K562 treated with DMSO at 1 percent for 12 hours (cell line): ENCODE results near the gene IKZF3. TPM values are rescaled to one million over a fixed set of nuclear protein-coding genes. Genes with fewer than 3 reads are reported as not detected.

ENCODE experiments used
- total RNA-seq: library from RNA; unstranded; fragments of 300-600 nt; gene quantifications from 2 replicates; pipeline ENCODE4 v1.2.3, GENCODE V29; 2022; ENCODE audit not compliant: insufficient read depth

IKZF3 gene
- 0.47 TPM in 1 of 2 replicates, not detected in the other for total RNA-seq

DNA sequence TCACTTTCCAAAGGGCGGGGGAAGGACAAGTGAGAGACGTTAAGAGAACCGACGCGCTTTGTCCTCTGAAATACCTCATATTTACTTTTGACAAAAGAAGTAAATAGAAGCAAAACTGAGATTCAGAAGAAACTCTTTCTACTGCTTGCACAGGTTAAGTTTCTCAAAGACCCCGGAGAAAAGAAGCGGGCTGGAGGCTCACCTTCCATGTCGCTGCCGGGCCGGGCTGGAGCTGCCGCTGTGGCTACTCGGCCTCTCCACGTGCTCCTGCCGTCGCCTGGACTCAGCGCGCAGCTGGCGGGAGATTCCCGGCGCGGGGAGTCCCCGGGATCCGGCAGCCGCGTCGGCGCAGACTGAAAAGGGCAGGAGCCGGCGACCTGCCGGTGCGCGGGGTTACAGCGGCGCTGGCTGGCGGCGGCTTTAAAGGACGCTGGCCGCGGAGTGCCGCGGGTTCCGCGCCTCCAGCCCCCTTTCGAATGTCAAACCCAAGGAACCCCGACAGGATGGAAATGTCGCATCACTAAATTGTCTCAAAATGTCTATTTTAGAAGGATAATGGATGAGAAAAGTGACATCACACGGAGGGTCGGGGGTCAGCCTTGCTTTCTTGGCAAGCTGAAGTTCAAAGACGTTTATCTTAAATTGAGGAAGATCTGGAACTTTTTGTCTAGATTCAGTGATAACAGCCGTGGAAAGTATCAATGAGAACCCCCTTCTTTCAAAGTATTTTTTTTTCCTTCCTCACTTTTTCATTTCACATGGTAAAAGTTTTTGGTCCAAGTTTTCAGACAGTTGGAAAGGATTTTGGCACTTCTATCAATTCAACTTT lies at the start of gene IKZF3:
IKZF3 (minus strand) TSS at position 395 of the 829 bp plus-strand sequence; CDS start at position 209, 186 bp downstream.

DNA sequence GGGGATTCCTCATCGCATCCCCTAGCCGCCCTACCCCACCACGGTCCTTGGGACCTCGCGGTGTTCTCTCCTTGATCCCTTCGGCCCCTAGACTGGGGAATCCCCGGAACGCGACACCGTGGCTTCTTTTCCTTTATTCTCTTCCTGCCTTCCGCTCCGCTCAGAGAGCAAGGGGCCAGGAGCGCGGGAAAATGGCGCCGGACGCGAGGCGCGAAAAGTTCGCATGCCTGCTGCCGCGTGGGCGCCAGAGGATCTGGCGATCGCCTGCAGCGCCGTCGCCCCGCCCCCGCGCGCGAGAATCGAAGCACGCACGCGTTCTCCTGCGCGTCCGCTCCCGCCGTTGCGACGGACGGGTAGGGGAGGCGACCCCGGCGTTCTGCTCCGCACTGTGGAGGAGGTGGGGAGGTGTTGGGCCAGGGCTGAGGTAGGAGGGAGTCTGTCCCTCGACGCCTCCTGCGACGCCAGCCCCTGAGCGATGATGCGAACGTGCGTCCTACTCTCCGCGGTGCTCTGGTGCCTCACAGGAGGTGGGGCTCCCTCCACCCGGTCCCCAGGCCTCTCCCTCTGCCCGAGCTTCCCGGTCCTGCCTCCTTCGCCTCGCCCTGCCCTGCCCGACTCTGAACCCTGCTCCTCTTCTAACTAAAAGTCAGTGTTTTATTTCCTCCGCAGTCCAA lies 3.9 kb upstream of the IKZF3 start, which contains the start of gene ZPBP2:
ZPBP2 (plus strand) TSS at position 323 of the 674 bp plus-strand sequence; CDS start at position 476, 153 bp downstream.

DNA sequence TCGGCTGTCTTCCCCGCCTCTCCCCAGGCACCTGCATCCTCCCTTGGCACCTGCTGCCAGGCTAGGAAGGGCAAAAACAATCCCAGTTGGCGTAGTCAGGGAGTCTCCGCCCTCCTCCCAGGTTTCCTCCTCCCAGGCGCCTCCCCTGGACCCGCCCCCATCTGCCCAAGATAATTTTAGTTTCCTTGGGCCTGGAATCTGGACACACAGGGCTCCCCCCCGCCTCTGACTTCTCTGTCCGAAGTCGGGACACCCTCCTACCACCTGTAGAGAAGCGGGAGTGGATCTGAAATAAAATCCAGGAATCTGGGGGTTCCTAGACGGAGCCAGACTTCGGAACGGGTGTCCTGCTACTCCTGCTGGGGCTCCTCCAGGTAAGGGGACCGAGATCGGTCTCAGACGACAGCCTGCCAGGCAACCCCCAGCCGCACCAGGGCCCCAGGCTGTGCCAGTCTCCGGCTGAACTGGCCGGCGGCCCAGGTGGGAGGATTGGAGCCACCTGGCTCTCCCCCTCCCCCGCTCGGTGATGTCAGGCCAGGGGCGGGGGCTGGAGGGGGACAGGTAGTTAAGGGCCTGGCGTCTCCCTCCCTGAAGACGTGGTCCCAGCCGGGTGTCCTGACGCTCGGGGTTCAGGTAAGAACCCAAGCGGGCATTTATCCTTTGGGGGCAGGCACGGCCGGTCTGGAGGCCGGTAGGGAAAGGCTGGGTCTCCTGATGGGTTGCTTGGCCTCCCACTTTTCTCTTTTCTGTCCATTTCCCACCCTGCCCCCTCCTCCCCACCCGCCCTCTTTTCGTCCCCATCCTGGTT lies 126.1 kb downstream of the IKZF3 start, which contains the start of gene GRB7:
GRB7 (plus strand) TSS at position 179 of the 808 bp plus-strand sequence. CDS start 4,364 bp downstream, outside the sequence.

DNA sequence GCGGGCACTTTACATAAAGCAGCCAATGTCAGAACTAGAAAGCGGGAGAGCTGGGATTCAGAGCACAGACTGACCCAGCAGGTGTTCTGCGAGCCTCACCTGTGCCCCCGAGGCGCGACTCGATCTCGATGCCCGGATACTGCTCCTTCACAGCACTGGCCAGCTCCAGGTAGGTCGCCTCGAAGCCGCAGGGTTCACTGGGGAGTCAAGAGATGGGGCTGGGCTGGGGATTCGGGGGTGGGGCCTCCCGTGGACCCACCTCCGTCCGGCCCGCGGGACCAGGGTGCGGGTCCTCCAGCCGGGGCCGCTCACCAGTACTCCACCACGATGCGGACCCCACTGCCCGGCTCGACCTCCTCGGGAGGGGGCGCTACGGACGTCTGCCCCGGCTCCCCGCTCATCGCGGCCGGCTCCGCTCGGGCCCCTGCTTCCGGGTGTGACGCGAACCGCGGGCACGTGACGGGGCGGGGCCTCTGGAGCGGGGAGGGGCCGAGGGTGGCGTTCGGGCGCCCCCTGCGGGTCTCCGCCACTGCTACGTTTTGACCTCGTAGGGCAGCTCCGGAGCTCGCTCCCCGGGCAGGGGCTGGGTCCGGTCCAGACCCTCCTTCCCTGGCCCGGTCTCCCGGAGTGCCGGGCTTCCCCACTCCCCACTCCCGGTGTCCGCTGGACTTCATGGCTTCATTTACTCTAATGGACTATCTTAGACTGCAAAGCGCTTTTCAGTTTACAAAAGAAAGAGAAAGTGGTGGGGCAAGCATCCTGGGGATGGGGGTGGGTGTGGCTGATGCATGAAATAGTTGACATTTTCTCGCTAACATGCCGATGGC lies 133.8 kb downstream of the IKZF3 start, which contains the start of gene MIEN1:
MIEN1 (minus strand) TSS at position 438 of the 827 bp plus-strand sequence; CDS start at position 401, 37 bp downstream.

Other genes with a start within 250 kb of the IKZF3 start
- gene PPP1R1B, start 237.4 kb downstream of the IKZF3 start, total RNA-seq = not detected in 2 replicates
- gene STARD3, start 227.2 kb downstream of the IKZF3 start, total RNA-seq = 89.5 and 118 TPM in 2 replicates
- 3.7 and 4.9 TPM in 2 replicates for gene TCAP, start 199.0 kb downstream of the IKZF3 start, total RNA-seq
- 4.2 and 5.4 TPM in 2 replicates for gene PNMT, start 195.9 kb downstream of the IKZF3 start, total RNA-seq
- 7.0 and 15.8 TPM in 2 replicates for gene PGAP3, start 176.3 kb downstream of the IKZF3 start, total RNA-seq
- gene ERBB2, start 164.2 kb downstream of the IKZF3 start, total RNA-seq = 2.6 and 6.4 TPM in 2 replicates
- gene MIEN1, start 133.8 kb downstream of the IKZF3 start, total RNA-seq = 97.0 and 128 TPM in 2 replicates
- 5.5 and 7.7 TPM in 2 replicates for gene GRB7, start 126.4 kb downstream of the IKZF3 start, total RNA-seq
- not detected in 2 replicates for gene ZPBP2, start 3.9 kb upstream of the IKZF3 start, total RNA-seq
- 4.8 and 13.7 TPM in 2 replicates for gene GSDMB, start 54.3 kb upstream of the IKZF3 start, total RNA-seq
- 20.5 and 42.5 TPM in 2 replicates for gene ORMDL3, start 63.3 kb upstream of the IKZF3 start, total RNA-seq
- not detected in 2 replicates for gene LRRC3C, start 63.4 kb upstream of the IKZF3 start, total RNA-seq
- not detected in 2 replicates for gene GSDMA, start 98.7 kb upstream of the IKZF3 start, total RNA-seq
- 155 and 233 TPM in 2 replicates for gene PSMD3, start 116.5 kb upstream of the IKZF3 start, total RNA-seq
- not detected in 2 replicates for gene CSF3, start 151.1 kb upstream of the IKZF3 start, total RNA-seq
- gene MED24, start 190.1 kb upstream of the IKZF3 start, total RNA-seq = 51.2 and 88.5 TPM in 2 replicates
- 9.5 and 19.3 TPM in 2 replicates for gene THRA, start 198.7 kb upstream of the IKZF3 start, total RNA-seq
- gene NR1D1, start 236.3 kb upstream of the IKZF3 start, total RNA-seq = 3.3 and 4.5 TPM in 2 replicates